Measurements from ENCODE around the gene KATNAL1. TPM values are rescaled to one million over a fixed set of nuclear protein-coding genes. Genes with fewer than 3 reads are reported as not detected.

The KATNAL1 gene
- total and polyA plus RNA-seq, 2 of the 4 experiments (the other 2 are of a cell fraction) = 6.9 to 16.8 TPM

DNA sequence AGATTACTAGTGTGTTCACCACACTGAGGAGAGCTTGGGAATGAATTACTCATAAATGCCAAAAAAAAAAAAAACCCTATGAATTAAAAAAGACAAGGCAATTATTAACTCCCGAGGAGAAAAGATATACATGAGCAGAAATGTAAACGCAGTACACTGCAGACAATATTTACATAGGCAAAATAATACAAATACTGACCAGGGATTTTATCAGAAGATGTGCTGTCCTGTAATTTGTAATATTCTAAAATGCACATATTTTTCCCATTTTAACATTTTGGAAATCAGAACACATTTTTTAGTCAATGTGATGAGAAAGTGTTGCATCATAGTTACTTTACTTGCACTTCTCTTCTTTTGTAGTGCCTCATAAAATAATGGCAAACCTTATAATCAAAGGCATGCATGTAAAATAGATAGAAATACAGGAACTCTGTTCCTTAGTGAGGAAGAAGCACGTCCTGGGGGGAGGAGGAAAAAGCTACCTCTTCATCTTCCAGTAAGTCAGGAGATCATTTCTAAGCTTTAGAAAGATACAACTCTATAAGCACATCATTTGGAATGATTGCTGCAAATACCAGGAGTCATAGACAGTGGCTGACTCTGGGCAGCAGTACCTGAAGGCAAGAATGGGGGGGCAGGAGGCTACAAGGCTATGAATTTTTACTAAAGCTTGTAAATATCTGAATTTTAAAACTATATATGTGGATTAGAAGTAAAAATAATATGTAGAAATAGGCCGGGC lies 46.3 kb upstream of the KATNAL1 start:
- ChIA-PET CTCF (no interaction called here), POLR2A (ENCODE audit: unreplicated experiment) (interaction anchor here (0.5 kb wide), 1 partner anchor 414 kb away, joined by 4 read pairs; no protein-coding TSS in a partner anchor)
- TF ChIP-seq CEBPB (IDR thresholded peaks at IDR 0.05; ENCODE audit: low read depth, low read length) (peak; percentile 81), POLR2A (IDR thresholded peaks at IDR 0.05; ENCODE audit: low read depth, low read length) (no peak), MAFK (IDR thresholded peaks at IDR 0.05; ENCODE audit: low read depth, low read length) (no peak)
- dilution Hi-C loops (cut with HindIII; ENCODE audit: low sequenced_read_pairs, unreplicated experiment) = no loop called here
- Histone ChIP-seq H4K20me1 (ENCODE audit: insufficient read depth, low read length) (no peaks in the 10 kb centered on the region), H3K4me2 (ENCODE audit: low read depth, low read length) (no peak overlapping the region), H3K27ac (ENCODE audit: insufficient read depth, low read length) (no peak overlapping the region), H3K4me3 (ENCODE audit: insufficient read depth, low read depth, low read length) (no peak overlapping the region), H3K36me3 (ENCODE audit: control insufficient read depth, insufficient read depth, low read length) (no peaks in the 10 kb centered on the region), H3K9me1 (ENCODE audit: insufficient read depth, low read length) (no peaks in the 10 kb centered on the region), H2AK5ac (ENCODE audit: low read depth, low read length) (no peak overlapping the region), H2BK15ac (ENCODE audit: low read depth, low read length) (no peak overlapping the region), H4K91ac (ENCODE audit: insufficient read depth, low read depth, low read length) (no peak overlapping the region), H3K4ac (ENCODE audit: low read depth, low read length) (no peak overlapping the region), H2BK20ac (ENCODE audit: low read depth, low read length) (no peak overlapping the region), H2BK5ac (ENCODE audit: low read depth, low read length, poor library complexity, severe bottlenecking) (no peak overlapping the region), H3K56ac (ENCODE audit: extremely low read depth, insufficient read depth, low read length) (no peak overlapping the region), H2AK9ac (replicated peaks; ENCODE audit: low read depth, low read length, poor library complexity) (no peak overlapping the region), H2AFZ (replicated peaks; ENCODE audit: low read length, poor library complexity) (no peak overlapping the region), H3K27me3 (ENCODE audit: control insufficient read depth, insufficient read depth, low read length) (no peaks in the 10 kb centered on the region), H3K14ac (replicated peaks; ENCODE audit: low read depth, low read length) (no peak overlapping the region), H3K23ac (ENCODE audit: low read depth, low read length) (no peak overlapping the region), H3K4me1 (ENCODE audit: control insufficient read depth, insufficient read depth, low read length) (no peaks in the 10 kb centered on the region), H2BK120ac (ENCODE audit: low read depth, low read length) (no peak overlapping the region), H3K9me3 (ENCODE audit: control insufficient read depth, insufficient read depth, low read length) (peaks cover 8% of the 10 kb centered on the region), H3K18ac (ENCODE audit: low read depth, low read length) (no peak overlapping the region), H3K79me1 (ENCODE audit: low read depth in 1 of 2, low read length in 2 of 2) (no peaks in the 10 kb centered on the region), H4K5ac (ENCODE audit: low read depth, low read length) (no peak overlapping the region), H4K8ac (ENCODE audit: low read depth in 2 of 2, low read length in 2 of 2) (no peak overlapping the region), H3K9ac (ENCODE audit: low read depth, low read length) (no peak overlapping the region)
- ATAC-seq (ENCODE audit: low read depth) (no peak), DNase-seq (no peak)
- no TSS peak for BruUV-seq (replicated peaks)
- intact Hi-C loops (cut with micrococcal nuclease) = no loop called here
- no CpG with 5 or more reads among the region's 4 CpGs for WGBS, 2 experiments (ENCODE audit: extremely low coverage in 2 of 2, insufficient read length in 1 of 2)
- in situ Hi-C loops (cut with MboI; ENCODE audit: low sequenced_read_pairs) = no loop called here

Measured in IMR-90 (cell line).